NCI-H1417 (cell line): ENCODE results near the gene PAX1.
A peak's percentile ranks its signal among the peaks of the same experiment; 100 is the strongest.

Source experiments
- DNase-seq, 3 experiments: peaks; one replicate each; lab custom pipeline; 2025; lab: John Stamatoyannopoulos, UW

Gene PAX1

GRCh38 chr20:21705575-21706260 lies at the start of gene PAX1:
Gene PAX1 (plus strand): TSS chr20:21705664. CDS start chr20:21705713, 49 bp downstream.
- DNase-seq, result no peak

GRCh38 chr20:21656308-21657067 lies 49.0 kb upstream of the PAX1 start:
- DNase-seq, result no peak

- no peak for DNase-seq
Measured at GRCh38 chr20:21661488-21662055, 43.9 kb upstream of the PAX1 start.

- DNase-seq, result no peak
Measured at GRCh38 chr20:21663465-21663864, 42.0 kb upstream of the PAX1 start.

GRCh38 chr20:21665687-21666446 lies 39.6 kb upstream of the PAX1 start:
- DNase-seq, result no peak

- DNase-seq, result no peak
Measured at GRCh38 chr20:21670126-21670525, 35.3 kb upstream of the PAX1 start.

GRCh38 chr20:21670981-21671380 lies 34.5 kb upstream of the PAX1 start:
- no peak for DNase-seq

- no peak for DNase-seq
Measured at GRCh38 chr20:21677261-21677660, 28.2 kb upstream of the PAX1 start.

- no peak for DNase-seq
Measured at GRCh38 chr20:21677781-21678180, 27.7 kb upstream of the PAX1 start.

GRCh38 chr20:21681234-21681921 lies 24.1 kb upstream of the PAX1 start:
- DNase-seq, result no peak

- no peak for DNase-seq
Measured at GRCh38 chr20:21681922-21682318, 23.5 kb upstream of the PAX1 start.

GRCh38 chr20:21682521-21682954 lies 22.9 kb upstream of the PAX1 start:
- peak; percentile 2 to 64 (median 13) for DNase-seq

GRCh38 chr20:21684671-21685070 lies 20.8 kb upstream of the PAX1 start:
- DNase-seq, result no peak

- DNase-seq, result no peak
Measured at GRCh38 chr20:21685981-21686380, 19.5 kb upstream of the PAX1 start.

- peak in 2 of 3 experiments; percentile 4 to 17 for DNase-seq
Measured at GRCh38 chr20:21693322-21693721, 12.1 kb upstream of the PAX1 start.

- no peak for DNase-seq
Measured at GRCh38 chr20:21698494-21699215, 6.8 kb upstream of the PAX1 start.

- DNase-seq, result no peak
Measured at GRCh38 chr20:21699216-21699508, 6.3 kb upstream of the PAX1 start.

- no peak for DNase-seq
Measured at GRCh38 chr20:21701171-21701876, 4.1 kb upstream of the PAX1 start.

GRCh38 chr20:21702016-21702415 lies 3.4 kb upstream of the PAX1 start:
- no peak for DNase-seq
